ENCODE results near the gene HK3. TPM values are rescaled to one million over a fixed set of nuclear protein-coding genes. Genes with fewer than 3 reads are reported as not detected.

Gene HK3
- total and polyA plus RNA-seq, 2 experiments from 2014 or later, result not detected

DNA sequence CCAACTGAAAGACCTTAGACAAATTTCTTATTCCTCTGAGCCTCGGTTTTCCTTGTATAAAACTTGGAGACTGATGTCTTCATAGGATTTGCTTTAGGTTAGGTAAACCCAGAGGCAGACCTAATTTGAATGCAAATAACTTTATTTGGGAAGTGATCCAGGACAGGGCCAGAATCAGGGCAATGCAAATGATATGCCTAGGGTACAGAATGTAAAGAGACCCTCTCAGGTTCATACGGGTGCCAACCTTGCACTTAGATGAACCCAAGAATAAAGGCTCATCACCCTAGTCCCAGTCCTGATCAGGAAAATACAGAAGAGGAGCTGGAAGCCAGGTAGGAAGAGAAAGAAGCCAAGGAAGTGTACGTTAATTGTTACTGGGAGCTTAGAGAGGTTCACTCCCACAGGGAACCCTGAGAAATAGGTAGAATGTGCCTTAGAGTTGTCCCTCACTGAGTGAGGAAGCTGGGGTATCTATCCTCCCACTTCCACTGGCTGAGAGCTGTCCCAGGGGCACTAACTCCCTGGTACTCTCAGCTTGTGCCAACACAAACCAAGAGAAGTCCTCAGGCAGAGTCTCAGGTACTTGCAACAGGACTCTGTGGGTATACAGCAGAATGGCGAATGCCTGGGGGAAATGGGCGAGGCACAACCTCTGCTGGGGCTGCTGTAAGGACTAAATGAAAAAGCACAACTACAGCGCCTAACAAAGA is 3.1 kb upstream of the HK3 start:
- Histone ChIP-seq H3K4me1 (ENCODE audit: insufficient read depth) (0 out of 2 replicates have a peak, but pooled peaks cover 3% of the 10 kb centered on the region), H3K27ac (ENCODE audit: low read depth) (no peak overlapping the region), H3K9me2 (ENCODE audit: insufficient read depth) (no peaks in the 10 kb centered on the region), H3K36me3 (ENCODE audit: insufficient read depth) (peaks cover 35% of the 10 kb centered on the region), H3F3A (replicated peaks; ENCODE audit: low read depth) (no peaks in the 10 kb centered on the region), H3K27me3 (ENCODE audit: insufficient read depth) (no peaks in the 10 kb centered on the region), H3K79me2 (replicated peaks; ENCODE audit: insufficient read depth) (no peaks in the 10 kb centered on the region), H2AFZ (no peak overlapping the region), H4K20me1 (replicated peaks; ENCODE audit: insufficient read depth) (no peaks in the 10 kb centered on the region; the same call in 1 of the 2 replicates), H3K4me3 (no peak overlapping the region), H3K4me2 (no peak overlapping the region)
- Mint-ChIP-seq H3K36me3 (ENCODE audit: low read depth) (peaks cover 41% of the 10 kb centered on the region), H3K27me3 (ENCODE audit: insufficient read depth, low read depth, poor library complexity) (peaks cover 2% of the 10 kb centered on the region), H3K9me3 (no peaks in the 10 kb centered on the region), H3K27ac (no peak overlapping the region), H3K4me1 (peaks cover 22% of the 10 kb centered on the region), H3K4me3 (no peak overlapping the region)
- DNase-seq (ENCODE audit: low spot score), result no peak
- TF ChIP-seq, protein P1, sequence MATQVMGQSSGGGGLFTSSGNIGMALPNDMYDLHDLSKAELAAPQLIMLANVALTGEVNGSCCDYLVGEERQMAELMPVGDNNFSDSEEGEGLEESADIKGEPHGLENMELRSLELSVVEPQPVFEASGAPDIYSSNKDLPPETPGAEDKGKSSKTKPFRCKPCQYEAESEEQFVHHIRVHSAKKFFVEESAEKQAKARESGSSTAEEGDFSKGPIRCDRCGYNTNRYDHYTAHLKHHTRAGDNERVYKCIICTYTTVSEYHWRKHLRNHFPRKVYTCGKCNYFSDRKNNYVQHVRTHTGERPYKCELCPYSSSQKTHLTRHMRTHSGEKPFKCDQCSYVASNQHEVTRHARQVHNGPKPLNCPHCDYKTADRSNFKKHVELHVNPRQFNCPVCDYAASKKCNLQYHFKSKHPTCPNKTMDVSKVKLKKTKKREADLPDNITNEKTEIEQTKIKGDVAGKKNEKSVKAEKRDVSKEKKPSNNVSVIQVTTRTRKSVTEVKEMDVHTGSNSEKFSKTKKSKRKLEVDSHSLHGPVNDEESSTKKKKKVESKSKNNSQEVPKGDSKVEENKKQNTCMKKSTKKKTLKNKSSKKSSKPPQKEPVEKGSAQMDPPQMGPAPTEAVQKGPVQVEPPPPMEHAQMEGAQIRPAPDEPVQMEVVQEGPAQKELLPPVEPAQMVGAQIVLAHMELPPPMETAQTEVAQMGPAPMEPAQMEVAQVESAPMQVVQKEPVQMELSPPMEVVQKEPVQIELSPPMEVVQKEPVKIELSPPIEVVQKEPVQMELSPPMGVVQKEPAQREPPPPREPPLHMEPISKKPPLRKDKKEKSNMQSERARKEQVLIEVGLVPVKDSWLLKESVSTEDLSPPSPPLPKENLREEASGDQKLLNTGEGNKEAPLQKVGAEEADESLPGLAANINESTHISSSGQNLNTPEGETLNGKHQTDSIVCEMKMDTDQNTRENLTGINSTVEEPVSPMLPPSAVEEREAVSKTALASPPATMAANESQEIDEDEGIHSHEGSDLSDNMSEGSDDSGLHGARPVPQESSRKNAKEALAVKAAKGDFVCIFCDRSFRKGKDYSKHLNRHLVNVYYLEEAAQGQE (IDR thresholded peaks at IDR 0.05; ENCODE audit: unreplicated experiment), result no peak
- no peak for ATAC-seq

GRCh38 chr5:176901260-176902101 is 2.3 kb upstream of the HK3 start:
- ATAC-seq, result no peak
- TF ChIP-seq POLR2AphosphoS5 (IDR thresholded peaks at IDR 0.05; ENCODE audit: low read depth) (no peak), EZH2 (IDR thresholded peaks at IDR 0.05; ENCODE audit: low read depth, unreplicated experiment) (no peak), ZNF331 (CRISPR knock-in tag; IDR thresholded peaks at IDR 0.05; ENCODE audit: low read depth) (no peak), ETS1 (IDR thresholded peaks at IDR 0.05) (no peak), NANOG (IDR thresholded peaks at IDR 0.05; ENCODE audit: borderline replicate concordance) (no peak), EZH2phosphoT487 (IDR thresholded peaks at IDR 0.05; ENCODE audit: unreplicated experiment) (no peak), STAT1 (IDR thresholded peaks at IDR 0.05; ENCODE audit: unreplicated experiment) (no peak), CTCF (conservative IDR thresholded peaks at IDR 0.05; ENCODE audit: low read depth in 2 of 2) (no peak)

More at GRCh38 chr5:176901260-176902101, 2.3 kb upstream of the HK3 start:
- peaks cover 2% of the 10 kb centered on the region for H3K27me3 Mint-ChIP-seq (ENCODE audit: insufficient read depth, low read depth, poor library complexity)
- H3K79me2 ChIP-seq (replicated peaks; ENCODE audit: insufficient read depth), result no peaks in the 10 kb centered on the region
- no peaks in the 10 kb centered on the region for H3K27me3 ChIP-seq (ENCODE audit: insufficient read depth)
- no peak for DNase-seq (ENCODE audit: low spot score)
- peak overlapping the region; percentile 63; the same call in 1 of the 2 replicates for H3K27ac Mint-ChIP-seq
- H3F3A ChIP-seq (replicated peaks; ENCODE audit: low read depth), result no peaks in the 10 kb centered on the region
- no peak overlapping the region for H2AFZ ChIP-seq
- H3K4me3 Mint-ChIP-seq, result no peak overlapping the region
- no peak overlapping the region for H3K4me3 ChIP-seq
- no peaks in the 10 kb centered on the region for H3K9me3 Mint-ChIP-seq
- peaks cover 22% of the 10 kb centered on the region for H3K4me1 Mint-ChIP-seq
- H3K4me1 ChIP-seq (ENCODE audit: insufficient read depth), result 0 out of 2 replicates have a peak, but pooled peaks cover 3% of the 10 kb centered on the region
- H3K27ac ChIP-seq (ENCODE audit: low read depth), result no peak overlapping the region
- H3K36me3 ChIP-seq (ENCODE audit: insufficient read depth), result peaks cover 29% of the 10 kb centered on the region
- no peak overlapping the region for H3K4me2 ChIP-seq
- H4K20me1 ChIP-seq (replicated peaks; ENCODE audit: insufficient read depth), result no peaks in the 10 kb centered on the region; the same call in 1 of the 2 replicates
- H3K36me3 Mint-ChIP-seq (ENCODE audit: low read depth), result peaks cover 33% of the 10 kb centered on the region
- H3K9me2 ChIP-seq (ENCODE audit: insufficient read depth), result no peaks in the 10 kb centered on the region
